SU-DHL-6 (cell line): ENCODE results near the gene BLOC1S1.

Experiments
- H2AFZ ChIP-seq: fragments of 200-600 bp; sonication (generic); 2 replicates; pipeline ENCODE4 v1.6.1; 2014; ENCODE audit warnings: low read depth, mild to moderate bottlenecking, moderate library complexity, mixed read lengths, antibody characterized with exemption, low read length; ENCODE audit not compliant: severe bottlenecking
- H3F3A ChIP-seq: fragments of 200-600 bp; shearing (Covaris generic); 2 replicates; pipeline ENCODE4 v1.6.0; 2016; ENCODE audit warnings: antibody characterized with exemption, mild to moderate bottlenecking; ENCODE audit not compliant: insufficient read depth
- H3K27ac ChIP-seq: fragments of 200-600 bp; sonication (generic); 2 replicates; pipeline ENCODE4 v1.5.1; 2016; ENCODE audit warnings: low read depth, mild to moderate bottlenecking, low read length, moderate library complexity, mixed read lengths
- H3K27me3 ChIP-seq: fragments of 200-600 bp; sonication (generic), shearing (Covaris generic); 2 replicates; pipeline ENCODE4 v1.6.0; 2014; ENCODE audit warnings: mild to moderate bottlenecking, low read length
- H3K36me3 ChIP-seq: fragments of 200-600 bp; sonication (generic); 2 replicates; pipeline ENCODE4 v1.6.1; 2014; ENCODE audit warnings: mild to moderate bottlenecking, low read length, mixed read lengths
- H3K4me2 ChIP-seq: fragments of 300-600, 200-600 bp; shearing (Covaris generic), sonication (generic); 2 replicates; pipeline ENCODE4 v1.6.0; 2014; ENCODE audit warnings: low read length, low read depth, mild to moderate bottlenecking; ENCODE audit not compliant: poor library complexity, severe bottlenecking
- H3K4me3 ChIP-seq: fragments of 200-600 bp; sonication (generic); 2 replicates; pipeline ENCODE4 v1.5.1; 2014; ENCODE audit warnings: antibody characterized with exemption, low read length, mild to moderate bottlenecking, mixed read lengths; ENCODE audit not compliant: insufficient read depth, poor library complexity, severe bottlenecking
- H3K79me2 ChIP-seq: fragments of 200-600 bp; sonication (generic); 2 replicates; pipeline ENCODE4 v1.6.1; 2014; ENCODE audit warnings: mild to moderate bottlenecking, low read length, moderate library complexity; ENCODE audit not compliant: insufficient read depth
- H3K9ac ChIP-seq: fragments of 200-600 bp; sonication (generic); 2 replicates; pipeline ENCODE4 v1.7.0; 2014; ENCODE audit warnings: mild to moderate bottlenecking, low read length
- H3K9me2 ChIP-seq: fragments of 200-600 bp; sonication (generic); replicated peaks from 2 replicates; pipeline ENCODE4 v1.6.1; 2014; ENCODE audit warnings: low read length; ENCODE audit not compliant: insufficient read depth
- H3K9me3 ChIP-seq: fragments of 200-600 bp; sonication (generic); 2 replicates; pipeline ENCODE4 v1.6.1; 2014; ENCODE audit warnings: low read length, mixed read lengths; ENCODE audit not compliant: insufficient read depth
- H4K20me1 ChIP-seq: fragments of 200-600 bp; sonication (generic); 2 replicates; pipeline ENCODE4 v1.6.1; 2014; ENCODE audit warnings: low read depth, mild to moderate bottlenecking, antibody characterized with exemption, low read length, moderate library complexity, mixed read lengths
- CTCF ChIP-seq: fragments of 200-600 bp; sonication (generic); IDR thresholded peaks from one replicate; pipeline ENCODE4 v1.5.1; 2017; ENCODE audit warnings: antibody characterized with exemption, mild to moderate bottlenecking, low read length, moderate library complexity; ENCODE audit not compliant: insufficient read depth, poor library complexity, severe bottlenecking
- EZH2phosphoT487 ChIP-seq: fragments of 200-600 bp; sonication (generic), shearing (Covaris generic); conservative IDR thresholded peaks from 2 replicates; pipeline ENCODE4 v1.6.1; 2018; ENCODE audit warnings: mild to moderate bottlenecking, antibody characterized with exemption, low read length, moderate library complexity, mixed read lengths

BLOC1S1 gene

GRCh38 chr12:55738123-55739024, 22.5 kb downstream of the BLOC1S1 start:
- Histone ChIP-seq H3K4me2 (peak overlapping the region; percentile 89), H3K4me3 (peak overlapping the region; percentile 63), H3K27me3 (no peaks in the 10 kb centered on the region), H2AFZ (peak overlapping the region; percentile 80), H4K20me1 (no peaks in the 10 kb centered on the region), H3F3A (peaks cover 7% of the 10 kb centered on the region), H3K9me3 (no peaks in the 10 kb centered on the region), H3K36me3 (no peaks in the 10 kb centered on the region), H3K9me2 (no peaks in the 10 kb centered on the region), H3K79me2 (no peaks in the 10 kb centered on the region), H3K27ac (peak overlapping the region; percentile 42), H3K9ac (peak overlapping the region; percentile 48)
- TF ChIP-seq EZH2phosphoT487 (no peak), CTCF (peak; percentile 78)

- TF ChIP-seq CTCF, result no peak
- TF ChIP-seq EZH2phosphoT487, result no peak
- peak overlapping the region; percentile 89 for H3K4me2 ChIP-seq
Observed at GRCh38 chr12:55739025-55739378, 23.2 kb downstream of the BLOC1S1 start.

GRCh38 chr12:55741931-55742680, 26.3 kb downstream of the BLOC1S1 start:
- Histone ChIP-seq H3K27me3 (no peaks in the 10 kb centered on the region), H3K9me3 (no peaks in the 10 kb centered on the region), H3K9ac (peak overlapping the region; percentile 47; the same call in 1 of the 2 replicates), H2AFZ (peak overlapping the region; percentile 95), H3K9me2 (no peaks in the 10 kb centered on the region), H3K27ac (no peak overlapping the region), H3K4me2 (peak overlapping the region; percentile 70), H3K79me2 (no peaks in the 10 kb centered on the region), H3K4me3 (no peak overlapping the region), H3K36me3 (no peaks in the 10 kb centered on the region), H4K20me1 (no peaks in the 10 kb centered on the region), H3F3A (peaks cover 13% of the 10 kb centered on the region)
- TF ChIP-seq CTCF (no peak), EZH2phosphoT487 (no peak)

More at GRCh38 chr12:55739025-55739378, 23.2 kb downstream of the BLOC1S1 start:
- Histone ChIP-seq H3K27me3 (no peaks in the 10 kb centered on the region), H3K4me3 (no peak overlapping the region), H3F3A (peaks cover 7% of the 10 kb centered on the region), H3K9me3 (no peaks in the 10 kb centered on the region), H3K27ac (no peak overlapping the region), H3K9ac (0 out of 2 replicates have a peak overlapping the region, but pooled peaks have one; percentile 48), H4K20me1 (no peaks in the 10 kb centered on the region), H3K79me2 (no peaks in the 10 kb centered on the region), H3K9me2 (no peaks in the 10 kb centered on the region), H3K36me3 (no peaks in the 10 kb centered on the region), H2AFZ (no peak overlapping the region)
